Eye (tissue), 1 donor: ENCODE data around the gene KCNQ1.

ENCODE experiments used
- DNase-seq: peaks from one replicate; pipeline ENCODE4 v3.0.0-alpha.2; 2015

KCNQ1 gene

DNA sequence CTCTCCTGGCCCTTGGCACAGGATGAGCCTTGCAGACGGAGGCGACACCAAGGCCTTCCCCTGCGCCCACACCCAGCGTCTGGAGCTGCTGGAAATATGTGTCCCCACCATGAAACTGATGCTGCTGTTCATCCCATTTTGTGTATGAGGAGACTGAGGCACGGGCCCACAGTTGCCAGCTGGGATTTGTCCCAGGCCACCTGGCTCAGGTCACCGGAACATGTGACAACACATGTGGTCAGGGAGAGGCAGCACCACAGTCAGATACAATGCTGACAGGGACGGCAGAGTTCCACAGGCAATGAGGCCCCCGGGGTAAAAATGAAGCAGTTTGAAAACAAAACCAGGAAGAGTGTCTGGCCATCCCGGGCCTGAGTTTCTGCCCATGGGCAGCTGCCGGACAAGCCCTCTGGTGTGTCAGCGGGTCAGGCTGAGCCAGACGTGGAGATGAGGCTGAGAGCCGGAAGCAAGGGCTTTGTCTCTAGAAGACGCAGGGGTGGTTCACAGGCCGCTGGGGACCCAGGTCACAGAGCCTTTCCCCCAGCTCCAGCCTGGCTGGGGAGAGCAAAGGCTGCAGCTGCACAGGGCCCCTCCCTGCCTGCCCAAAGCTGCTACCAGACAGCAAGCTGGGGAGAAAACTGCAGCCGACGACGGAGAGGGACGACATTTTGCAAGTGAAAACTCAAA is 360.0 kb downstream of the KCNQ1 start:
- no peak for DNase-seq

DNA sequence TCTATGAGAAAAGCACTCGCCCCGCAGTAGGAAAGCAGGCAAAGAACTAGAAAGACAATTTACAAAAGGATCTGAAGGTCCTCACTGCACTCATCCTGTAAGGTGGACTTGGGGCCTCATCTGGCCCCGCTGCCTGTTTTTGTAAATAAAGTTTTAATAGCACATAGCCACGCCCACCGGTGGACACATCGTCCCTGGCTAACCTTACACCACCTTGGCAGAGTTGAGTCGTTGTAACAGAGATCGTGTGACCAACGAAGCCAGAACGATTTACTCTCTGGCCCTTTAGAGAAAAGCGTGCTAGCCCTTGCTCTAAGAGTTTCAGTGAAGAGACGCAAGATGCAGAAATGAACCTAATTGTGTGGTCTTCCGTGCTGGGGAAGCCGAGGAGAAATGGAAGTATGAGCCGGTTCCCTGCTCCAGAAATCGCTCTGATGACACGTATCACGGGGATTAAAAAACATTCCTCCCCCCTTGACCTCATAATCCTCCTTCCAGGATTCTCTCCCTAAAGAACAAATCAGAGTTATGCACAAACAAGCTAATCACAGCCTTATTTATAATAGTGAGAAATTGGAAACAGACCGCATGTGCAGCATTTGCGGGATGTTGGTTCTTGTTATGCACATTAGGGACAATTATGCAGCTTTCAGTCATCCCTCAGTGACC is 360.7 kb downstream of the KCNQ1 start:
- DNase-seq: peak; percentile 61

DNA sequence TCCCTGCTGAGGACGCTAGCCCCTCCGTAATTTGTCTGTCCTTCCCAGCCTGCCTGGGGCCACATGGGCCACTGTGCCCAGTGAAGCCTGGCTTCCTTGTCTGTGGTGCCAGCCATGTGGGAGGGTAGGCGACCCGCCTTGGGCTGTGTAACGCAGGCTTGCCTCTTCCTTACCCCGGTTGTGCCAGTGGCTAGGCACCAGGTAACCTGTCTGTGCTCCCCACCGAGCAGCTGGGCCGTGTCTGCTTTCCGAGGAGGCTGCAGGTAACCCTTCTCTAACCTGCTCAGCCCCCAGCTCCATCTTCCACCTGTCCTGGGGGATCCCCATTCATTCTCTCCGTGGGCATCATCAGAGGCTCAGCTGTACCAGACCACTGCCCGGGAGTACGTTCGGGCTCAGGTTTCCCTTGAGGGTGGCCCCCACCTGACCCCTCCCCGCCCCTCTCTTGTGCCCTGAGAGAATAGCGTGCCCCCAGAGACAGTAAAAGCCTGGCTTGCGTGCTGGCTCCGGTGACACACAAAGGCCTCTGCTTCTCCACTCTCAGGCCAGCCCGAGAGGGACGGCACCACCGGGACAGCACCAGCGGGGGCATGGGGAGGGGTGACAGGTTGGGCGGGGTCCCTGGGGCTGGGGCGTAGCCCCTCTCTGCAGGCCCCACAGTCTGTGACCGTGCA is 361.7 kb downstream of the KCNQ1 start:
- DNase-seq: no peak

DNA sequence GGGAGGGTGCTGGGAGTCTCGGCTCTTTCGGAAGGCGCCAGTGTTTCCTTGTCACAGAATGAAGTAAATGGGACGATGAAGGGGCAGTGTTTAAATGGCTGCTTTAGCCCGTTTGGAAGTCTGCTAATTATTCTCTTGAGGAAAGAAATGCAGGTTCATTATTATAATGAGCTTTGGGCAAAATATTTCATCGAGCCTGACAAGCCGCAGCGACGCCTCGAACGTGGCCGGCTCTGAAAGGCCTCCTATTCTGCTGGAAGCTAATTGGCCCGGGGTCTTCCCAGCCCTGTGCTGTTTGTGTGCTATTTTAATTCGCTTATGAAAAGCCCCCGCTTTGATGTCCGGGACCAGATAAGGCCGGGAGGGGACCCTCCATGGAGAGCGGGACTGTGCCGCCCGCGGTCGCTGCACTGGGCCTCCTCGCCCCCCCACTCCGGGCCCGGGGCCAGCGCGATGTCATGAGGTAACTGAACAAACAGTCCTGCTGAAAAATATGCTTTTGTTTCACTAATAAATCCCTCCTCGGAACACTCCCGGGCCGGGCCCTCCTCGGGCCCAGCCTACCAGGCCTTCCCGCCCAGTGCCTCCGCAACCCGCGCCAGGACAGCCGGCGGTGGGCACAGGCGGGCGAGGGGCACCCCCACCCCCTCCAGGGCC is 362.3 kb downstream of the KCNQ1 start:
- peak; percentile 87 for DNase-seq

DNA sequence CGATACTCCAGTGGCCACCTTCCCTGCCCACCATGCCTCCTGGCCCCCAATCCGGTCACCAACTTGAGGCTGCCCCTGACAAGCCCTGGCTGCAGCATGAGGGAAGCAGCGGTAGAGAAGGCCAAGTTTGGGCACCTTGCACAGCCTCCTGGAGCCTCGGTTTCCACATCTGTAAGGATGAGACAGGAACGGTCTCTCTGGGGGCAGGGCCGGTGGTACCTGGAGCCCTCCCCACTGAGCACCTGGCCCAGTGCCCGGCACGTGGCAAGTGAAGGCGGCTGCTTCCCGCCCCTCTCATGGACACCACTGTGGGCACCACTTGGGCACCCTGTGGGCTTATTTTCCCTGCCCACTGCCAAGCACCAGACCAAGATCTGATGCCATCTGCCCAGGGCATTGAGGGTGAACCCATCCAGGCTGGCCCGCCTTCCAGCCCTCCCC is 363.0 kb downstream of the KCNQ1 start:
- no peak for DNase-seq

DNA sequence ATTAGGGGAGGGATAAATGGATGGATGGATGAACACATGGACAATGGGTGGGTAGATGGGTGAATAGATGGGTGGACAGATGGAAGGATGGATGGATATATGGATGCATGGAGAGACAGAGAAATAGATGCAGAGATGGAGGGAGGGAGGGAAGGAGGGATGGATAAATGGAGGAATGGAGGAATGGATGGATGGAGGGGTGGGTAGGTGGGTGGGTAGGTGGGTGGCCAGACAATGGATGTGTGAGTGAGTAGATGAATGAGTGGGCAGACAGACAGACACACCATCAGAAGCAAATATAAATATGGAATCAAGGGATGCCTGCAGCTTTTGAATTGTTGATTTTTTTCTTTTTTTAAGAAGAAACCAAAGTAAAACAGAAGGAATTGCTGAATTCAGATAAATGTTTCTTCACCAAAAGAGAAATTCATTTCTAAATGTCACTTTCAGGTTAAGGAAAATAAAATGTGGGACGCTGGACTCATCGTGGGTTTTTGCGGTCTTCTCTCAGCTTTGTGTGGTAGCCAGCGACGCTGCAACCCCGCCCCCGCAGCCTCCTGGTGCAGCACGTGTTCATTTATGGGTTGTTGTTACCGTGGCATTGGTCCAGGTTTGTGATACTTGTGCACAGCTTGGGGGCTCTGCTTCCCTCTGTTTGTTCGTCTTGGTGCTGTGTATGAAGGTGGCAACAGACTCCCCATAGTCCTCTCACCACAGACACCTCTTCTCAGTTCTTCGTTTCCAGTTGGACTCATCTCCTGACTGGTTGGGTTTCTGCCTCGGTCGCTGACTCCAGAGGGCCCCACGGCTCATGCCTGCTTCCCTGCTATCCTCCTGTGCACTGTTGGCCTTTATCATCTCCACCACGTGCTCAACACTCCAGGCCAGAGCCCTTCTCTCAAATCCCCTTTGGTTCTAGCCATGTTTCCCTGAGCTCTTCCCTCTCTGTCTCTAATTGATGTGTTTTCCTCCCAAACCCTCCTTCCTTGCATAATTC is 364.3 kb downstream of the KCNQ1 start:
- no peak for DNase-seq

DNA sequence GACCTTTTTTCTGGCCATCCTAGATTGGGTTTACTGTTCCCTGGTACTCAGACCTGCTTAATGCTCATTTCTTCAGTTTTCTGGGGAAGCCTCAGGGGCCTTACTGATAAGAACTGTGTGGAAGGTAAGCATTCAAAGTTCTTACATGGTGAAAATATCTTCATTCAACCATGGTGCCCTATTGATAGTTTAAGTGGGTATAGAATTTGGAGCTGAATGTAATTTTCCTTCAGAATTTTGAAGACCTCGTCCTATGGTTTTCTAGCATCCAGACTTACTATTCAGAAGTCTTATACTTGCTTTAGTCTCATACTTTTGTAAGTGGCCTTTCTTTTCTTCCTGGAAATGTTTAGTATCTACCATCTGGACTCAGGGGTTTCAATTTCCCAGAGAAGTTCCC is 365.0 kb downstream of the KCNQ1 start:
- no peak for DNase-seq

DNA sequence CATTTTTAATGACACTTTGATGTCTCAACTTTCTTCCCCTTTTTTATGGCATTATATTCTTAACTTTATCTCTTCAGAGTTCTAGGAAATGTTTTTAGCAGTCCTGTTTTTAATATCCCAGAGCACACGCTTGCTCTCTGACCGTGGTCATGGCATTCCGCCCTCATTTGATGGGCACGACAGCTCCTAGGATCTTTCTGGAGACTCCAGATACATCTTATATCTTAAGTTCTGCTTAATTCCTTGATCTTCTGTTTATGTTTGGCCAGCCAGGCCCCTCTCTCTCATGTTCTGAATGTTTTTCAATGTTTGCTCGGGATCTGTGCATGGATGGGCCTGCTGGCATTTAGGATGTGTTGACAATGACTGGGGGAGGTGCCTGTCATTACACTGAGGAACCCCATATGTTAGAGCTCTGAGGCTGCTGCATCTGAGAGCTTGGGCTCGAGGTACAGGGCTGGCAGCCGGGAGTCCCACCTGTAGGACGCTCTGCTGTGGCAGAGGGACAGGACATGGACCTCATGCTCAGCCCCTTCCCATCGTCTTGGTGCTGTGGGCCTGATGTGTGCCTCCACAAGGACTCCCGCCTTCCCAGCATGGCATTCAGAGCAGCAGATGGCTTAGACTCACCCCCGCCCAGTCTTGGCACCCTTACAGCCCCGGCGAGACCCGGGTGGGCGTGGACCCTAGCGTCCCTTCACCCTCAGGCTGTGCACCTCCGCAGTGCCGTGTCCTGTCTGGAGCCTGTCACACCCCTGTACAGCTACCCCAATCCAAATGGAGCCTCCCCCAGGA is 365.8 kb downstream of the KCNQ1 start:
- no peak for DNase-seq

DNA sequence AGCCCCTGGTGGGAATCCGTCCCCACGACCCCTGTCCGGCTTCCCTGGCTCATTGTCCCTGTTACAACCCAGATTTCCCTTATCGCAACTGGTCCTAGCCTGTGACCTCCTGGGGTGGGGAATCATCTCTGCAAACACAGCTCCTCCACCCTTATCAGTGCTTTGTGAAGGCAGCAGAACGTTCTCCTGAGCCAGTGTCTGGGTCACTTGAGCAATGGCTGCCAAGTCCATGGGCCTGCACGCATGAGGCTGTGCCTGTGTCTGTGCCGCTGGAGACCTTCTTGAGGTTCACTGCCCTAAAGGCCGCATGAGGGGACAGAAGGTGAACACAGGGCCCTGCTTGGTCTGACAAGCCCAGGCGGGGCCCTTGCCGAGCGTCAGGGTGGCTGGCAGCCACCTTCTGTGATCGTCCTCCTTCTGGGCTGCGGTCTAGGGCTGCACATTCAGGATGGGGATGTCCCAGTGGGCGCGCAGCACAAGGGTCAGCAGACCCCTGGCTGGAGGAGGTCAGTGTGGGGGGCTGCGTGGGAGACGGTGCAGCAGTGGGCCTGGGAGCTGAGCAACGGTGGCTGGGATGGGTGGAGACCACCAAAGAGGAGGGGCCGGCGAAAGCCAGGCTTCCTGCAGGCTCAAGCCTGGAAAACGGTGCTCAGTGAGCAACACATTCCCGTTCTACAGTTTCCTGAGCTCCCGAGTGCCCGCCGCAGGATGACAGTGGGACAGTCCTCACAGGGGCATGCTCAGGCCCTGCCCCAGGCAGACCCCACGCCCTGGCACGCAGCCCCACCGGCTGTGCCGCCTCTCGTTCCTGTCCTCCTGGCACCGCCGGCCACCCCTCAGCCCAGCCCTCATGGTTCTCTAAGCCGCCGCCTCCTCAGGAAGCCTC is 366.6 kb downstream of the KCNQ1 start:
- DNase-seq: no peak

DNA sequence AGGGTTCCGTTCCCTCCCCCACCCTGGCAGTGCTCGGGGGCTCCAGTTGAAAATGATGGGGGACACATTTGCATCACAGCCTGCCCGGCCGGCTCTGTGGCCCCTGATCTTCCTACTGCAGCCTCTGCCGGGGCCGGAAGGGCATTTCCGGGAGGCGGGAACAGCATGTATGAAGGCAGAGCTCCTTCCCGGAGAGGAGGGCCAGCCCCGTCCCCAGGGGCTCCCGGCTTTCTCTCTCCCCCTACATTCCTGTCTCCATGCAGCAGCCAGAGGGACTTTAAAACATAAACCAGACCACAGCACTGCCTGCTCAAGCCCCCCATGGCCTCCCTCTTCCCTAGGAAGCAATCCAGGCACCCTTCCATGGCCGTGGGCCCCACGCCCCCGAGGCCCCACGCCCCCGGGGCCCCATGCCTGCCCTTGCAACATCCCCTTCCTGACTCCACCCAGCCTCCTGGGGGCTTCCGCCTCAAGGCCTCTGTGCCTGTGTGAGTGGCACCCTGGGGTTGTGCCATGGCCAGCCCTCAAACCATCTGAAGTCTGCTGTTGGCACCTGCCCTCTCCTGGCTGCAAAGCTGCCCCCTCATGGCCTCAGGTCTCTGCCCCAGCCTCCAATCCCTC is 367.7 kb downstream of the KCNQ1 start:
- DNase-seq: peak; percentile 62

DNA sequence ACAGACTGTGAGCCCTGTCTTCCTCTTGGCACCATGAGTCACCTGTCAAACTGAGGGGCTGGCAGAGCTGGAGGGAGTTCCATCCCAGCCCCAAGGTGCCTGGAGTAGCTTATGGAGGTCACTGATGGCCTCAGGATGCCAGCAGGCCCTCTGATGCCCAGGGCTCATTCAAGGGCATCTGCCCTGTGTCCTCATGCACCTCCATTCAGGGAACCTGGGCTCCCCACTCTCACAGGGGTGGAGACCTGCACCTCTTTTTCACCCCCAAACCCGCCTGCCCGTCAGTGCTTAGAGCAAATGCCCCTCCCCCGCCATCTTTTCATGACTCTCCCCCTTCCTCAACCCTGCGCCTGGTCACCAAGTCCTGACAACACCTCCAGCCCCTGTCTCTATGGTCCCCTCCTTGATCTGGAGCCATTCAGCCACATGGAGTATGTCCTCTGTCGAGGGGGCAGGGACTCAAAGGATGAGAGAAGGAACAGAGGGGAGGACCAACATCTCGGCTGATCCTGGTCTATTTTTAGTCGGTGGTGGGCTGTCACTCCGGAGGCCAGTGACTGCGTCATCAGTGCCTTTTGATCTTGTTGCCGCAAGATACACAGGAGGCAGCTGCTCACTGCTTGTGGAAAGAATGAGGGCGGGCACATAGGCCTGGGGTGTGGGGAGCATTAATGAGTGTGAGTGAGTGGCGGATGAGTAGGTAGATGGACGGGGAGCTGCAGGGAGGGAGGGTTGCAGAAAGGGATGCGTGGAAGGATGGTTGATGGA is 368.5 kb downstream of the KCNQ1 start:
- DNase-seq: peak; percentile 69

DNA sequence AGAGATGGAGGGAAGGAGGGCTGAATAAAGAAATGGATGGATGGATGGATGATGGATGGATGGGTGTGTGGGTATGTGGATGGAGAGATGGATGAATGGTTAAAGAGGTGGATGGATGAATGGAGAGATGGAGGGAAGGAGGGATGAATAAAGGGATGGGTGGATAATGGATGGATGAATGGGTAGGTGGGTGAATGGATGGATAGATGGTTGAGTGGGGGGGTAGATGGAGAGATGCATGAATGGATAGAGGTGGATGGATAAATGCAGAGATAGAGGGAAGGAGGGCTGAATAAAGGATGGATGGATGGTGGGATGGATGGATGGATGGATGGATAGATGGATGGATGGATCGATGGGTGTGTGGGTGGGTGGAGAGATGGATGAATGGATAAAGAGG is 369.2 kb downstream of the KCNQ1 start:
- DNase-seq: no peak

DNA sequence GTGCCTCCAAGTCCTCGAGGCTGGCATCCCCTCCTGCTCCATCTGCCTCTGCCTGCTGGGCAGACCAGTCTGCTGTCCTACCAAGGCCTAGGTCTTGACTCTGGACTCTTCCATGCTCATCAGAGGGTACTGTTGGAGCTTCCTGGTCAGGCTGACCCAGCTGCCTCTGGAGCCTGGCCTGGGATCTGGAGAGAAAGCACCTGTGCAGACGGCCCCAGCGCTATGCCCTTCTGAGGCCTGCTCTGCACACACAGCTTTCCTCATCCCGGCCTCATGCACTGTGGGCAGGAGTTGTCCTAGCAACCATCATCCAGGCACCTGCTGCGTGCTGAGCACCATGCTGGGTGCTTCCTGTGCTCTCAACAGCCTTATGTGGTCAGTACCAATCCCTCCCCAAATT is 369.9 kb downstream of the KCNQ1 start:
- DNase-seq: no peak

DNA sequence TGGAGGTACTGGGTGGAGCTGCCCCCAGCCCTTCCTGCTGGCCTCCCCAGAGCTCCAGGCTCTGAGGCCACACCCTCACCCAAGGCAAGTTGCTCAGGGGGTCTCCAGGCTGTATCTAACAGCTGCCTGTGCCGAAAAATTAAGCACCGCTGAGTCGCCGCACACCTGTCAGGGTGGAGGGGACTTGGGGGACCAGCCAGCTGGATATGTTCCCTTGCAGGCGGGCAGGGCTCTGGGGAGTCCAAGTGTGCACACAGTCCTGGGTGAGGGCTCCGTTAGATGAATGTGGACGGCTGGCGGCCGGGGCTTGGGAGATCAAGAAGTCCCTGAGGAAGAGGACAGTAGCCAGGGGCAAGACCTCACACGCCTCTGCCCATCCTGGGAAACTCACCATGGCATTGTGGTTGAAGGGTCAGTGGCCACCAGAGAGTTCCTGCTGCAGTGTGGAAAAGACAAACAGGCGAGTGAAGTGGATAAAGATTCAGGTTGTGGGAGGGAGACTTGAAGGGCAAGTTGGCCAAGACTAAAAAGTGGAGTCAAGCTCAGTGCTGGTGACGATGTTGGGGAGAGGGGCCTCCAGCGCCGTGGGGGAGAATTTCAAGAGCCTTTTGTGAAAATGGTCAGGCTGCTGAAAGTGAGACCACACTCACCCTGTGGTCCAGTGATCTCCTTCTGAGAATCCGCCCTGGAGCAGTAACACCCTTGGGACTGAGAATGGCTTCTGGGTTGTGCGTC is 371.1 kb downstream of the KCNQ1 start:
- DNase-seq: no peak

DNA sequence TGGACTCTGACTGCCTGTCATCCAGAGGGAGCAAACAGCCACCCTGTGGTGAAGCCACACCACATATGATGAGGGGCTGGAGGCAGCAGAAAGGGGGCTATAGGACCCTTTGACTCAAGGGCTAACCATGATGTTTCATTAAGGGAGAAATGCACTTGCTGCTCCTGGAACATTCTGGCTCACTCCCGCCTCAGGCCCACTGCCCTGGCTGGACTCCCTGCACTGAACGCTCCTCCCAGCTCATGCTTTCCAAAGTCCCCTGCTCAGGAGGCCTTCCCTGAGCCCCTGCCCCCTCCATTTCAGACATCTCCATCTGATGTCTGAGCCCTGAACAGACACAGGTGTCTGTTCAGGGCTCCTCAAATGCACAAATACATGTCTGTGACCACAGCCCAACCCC is 371.7 kb downstream of the KCNQ1 start:
- no peak for DNase-seq

DNA sequence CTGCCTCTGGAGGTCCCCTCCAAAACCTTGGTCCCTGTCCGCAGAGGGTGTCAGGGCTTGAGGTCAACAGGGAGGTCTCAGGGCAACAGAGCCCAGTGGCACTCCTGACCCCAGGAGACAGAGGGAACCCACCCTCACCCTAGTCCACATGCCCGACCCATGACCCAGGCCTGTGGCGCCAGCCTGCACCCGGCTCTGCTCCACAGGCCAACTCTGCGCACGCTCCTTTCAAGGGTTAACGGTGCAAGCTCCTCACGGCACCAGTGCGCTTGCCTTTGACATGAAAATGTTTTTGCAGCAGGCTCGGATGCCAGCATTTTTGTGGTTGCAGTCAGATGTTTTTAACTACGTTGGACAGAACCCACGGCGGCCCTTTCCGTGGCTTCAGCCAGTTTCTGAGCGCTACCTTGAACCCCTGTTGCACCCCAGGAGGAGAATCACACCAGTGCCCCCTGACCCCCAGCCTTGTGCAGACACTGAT is 372.2 kb downstream of the KCNQ1 start:
- DNase-seq: peak; percentile 62

DNA sequence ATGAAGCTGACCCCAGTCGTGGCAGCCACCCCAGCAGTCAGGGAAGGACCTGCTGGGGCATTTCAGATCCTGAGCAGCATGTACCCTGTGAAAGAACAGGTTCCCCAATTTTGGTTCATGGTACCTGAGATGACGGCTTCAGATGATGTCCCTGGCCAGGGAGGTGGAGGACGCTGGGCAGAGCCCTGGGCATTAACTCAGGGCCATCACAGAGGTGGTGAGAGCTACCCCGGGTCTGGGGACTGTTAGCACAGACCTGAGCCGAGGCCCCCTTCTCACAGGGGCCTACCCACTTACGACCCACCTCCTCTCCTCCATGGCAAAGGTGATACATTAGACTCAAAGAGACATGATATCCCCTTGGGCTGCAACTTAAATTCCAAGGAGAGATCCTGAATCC is 372.6 kb downstream of the KCNQ1 start:
- DNase-seq: no peak

DNA sequence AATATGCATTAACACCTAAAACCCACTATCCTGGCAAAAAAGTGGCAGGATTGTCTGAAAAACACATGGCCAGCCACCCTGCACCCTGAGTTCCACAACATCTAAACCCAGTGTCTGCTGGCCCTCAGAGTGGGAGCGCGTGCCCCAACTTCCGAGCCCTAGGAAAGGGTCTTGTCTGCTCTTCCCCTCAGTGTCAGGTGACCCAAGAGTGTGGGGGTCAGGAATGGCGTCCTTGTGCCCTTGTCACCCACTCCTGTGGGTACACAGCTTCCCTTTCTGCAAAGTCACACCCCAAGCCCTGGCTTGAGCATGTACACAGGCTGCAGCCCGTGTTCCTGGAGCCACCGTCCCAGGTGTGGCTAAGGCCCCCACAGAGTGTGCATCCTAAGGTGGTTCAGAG is 373.2 kb downstream of the KCNQ1 start:
- no peak for DNase-seq
